ENCODE results near the gene MYH14.

- TF ChIP-seq CTCF (IDR thresholded peaks at IDR 0.05; ENCODE audit: low read depth, low read length, poor library complexity, severe bottlenecking) (no peak), EZH2phosphoT487 (IDR thresholded peaks at IDR 0.05; ENCODE audit: borderline replicate concordance, low read length) (no peak)
These were observed 7.0 kb upstream of the MYH14 start for GRCh38 chr19:50196322-50196932.

Measured in DOHH2 (cell line).